AG09319 (cell line): ENCODE data around the gene PRTFDC1.

Source experiments
- DNase-seq: peaks from one replicate; pipeline ENCODE4 v3.0.0-alpha.2; 2010; ENCODE audit warnings: low read depth; ENCODE audit errors: extremely low read depth
- TF ChIP-seq, protein P1 (sequence below): IDR thresholded peaks from 2 replicates; pipeline ENCODE4 v1.5.1; 2011; ENCODE audit warnings: low read depth, mild to moderate bottlenecking, inconsistent platforms, low read length, moderate library complexity

Gene PRTFDC1

DNA sequence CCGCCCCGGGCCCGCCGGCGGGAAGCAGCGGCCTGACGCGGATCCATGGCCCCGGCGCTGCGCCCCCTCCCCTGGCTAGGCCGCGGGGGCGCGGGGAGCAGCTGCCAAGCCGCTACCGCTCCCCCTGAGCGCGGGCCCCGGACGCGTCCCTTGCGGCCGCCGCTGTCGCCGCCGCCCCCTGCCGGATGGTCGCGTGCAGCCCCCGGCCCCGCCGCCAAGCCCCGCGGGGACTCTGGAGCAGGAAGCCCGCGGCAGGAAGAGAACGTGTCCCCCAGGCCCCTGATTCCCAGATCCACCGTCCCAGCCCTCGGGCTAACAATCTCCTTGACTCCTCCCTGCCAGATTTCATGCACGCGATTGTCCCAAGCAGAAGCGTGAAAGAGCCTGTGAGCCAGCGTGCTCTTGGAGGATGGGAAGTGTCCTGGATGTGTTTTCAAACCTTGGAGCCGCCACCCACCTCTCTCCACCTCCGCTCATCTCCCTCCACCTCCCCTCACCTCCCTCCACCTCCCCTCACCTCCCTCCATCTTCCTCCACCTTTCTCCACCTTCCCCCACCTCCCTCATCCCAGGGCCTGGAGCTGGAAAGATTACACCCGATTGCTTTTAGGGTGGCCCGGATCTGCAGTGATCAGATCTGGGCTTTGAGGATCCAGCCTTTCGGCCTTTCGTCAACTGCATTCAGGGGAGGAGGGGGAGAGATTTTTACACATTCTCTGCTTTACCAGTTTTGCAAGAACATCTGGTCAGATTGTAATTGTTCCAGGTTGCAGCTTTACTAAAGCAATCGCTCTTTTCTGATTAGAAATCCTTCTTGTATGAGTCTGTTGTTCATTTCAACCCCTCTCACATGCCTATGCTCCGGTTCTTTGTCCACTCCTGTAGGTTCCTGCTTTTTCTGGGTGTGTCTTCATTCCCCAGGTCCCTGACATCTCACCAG is 570 bp upstream of the PRTFDC1 start:
- DNase-seq, result no peak

DNA sequence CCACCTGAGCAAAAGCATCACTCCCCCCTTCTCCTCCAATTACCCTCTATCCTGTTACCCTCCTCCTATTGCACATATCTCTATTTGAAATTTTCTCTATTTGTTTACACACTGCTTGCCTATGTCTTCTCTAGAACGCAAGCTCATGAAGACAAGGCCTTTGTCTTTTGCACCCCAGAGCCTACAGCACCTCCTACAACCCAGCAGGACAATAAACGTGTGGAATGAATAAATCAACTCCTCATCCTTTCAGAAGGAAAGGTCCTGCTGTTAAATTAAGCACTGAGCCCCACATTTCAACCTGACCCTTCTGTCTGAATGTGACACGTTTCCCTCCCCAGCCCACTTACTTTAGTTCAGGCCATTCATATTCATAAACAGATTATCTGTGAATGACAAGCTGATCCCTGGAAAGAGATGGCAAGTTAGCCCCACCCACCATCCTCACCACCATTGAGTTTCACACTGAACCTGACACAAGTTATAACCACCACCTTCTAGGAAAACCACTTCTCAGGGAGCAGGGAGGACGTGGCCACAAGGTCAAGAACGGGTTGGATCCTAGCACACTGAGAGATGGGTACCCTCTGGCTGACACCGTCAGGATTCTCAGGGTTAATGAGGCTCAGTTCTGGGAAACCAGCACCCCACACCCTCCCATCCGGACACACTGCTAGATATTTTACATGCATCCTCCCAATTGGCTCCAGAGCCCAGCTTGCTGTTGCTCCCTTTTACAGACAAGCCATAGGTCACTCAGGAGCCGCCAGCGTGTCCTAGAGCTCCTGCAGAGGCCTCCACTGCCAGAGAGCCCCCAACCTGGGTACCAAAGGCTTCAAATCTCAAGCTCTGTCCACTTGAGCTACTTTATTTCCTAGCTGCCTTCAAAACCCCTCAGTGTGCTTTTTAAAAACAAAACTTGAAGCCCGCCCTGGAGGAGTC is 934 bp downstream of the PRTFDC1 start:
- DNase-seq, result no peak
- TF ChIP-seq, protein P1, sequence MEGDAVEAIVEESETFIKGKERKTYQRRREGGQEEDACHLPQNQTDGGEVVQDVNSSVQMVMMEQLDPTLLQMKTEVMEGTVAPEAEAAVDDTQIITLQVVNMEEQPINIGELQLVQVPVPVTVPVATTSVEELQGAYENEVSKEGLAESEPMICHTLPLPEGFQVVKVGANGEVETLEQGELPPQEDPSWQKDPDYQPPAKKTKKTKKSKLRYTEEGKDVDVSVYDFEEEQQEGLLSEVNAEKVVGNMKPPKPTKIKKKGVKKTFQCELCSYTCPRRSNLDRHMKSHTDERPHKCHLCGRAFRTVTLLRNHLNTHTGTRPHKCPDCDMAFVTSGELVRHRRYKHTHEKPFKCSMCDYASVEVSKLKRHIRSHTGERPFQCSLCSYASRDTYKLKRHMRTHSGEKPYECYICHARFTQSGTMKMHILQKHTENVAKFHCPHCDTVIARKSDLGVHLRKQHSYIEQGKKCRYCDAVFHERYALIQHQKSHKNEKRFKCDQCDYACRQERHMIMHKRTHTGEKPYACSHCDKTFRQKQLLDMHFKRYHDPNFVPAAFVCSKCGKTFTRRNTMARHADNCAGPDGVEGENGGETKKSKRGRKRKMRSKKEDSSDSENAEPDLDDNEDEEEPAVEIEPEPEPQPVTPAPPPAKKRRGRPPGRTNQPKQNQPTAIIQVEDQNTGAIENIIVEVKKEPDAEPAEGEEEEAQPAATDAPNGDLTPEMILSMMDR, result no peak

More for the DNA sequence above, 570 bp upstream of the PRTFDC1 start:
- TF ChIP-seq, protein P1, result no peak; the same call in none of the 2 replicates

- TF ChIP-seq, protein P1, result no peak
- no peak for DNase-seq
Measured at GRCh38 chr10:24950439-24950838, 2.0 kb downstream of the PRTFDC1 start.

GRCh38 chr10:24949616-24950015 is 2.8 kb downstream of the PRTFDC1 start:
- TF ChIP-seq, protein P1, result no peak
- no peak for DNase-seq

- TF ChIP-seq, protein P1, result no peak
- DNase-seq, result no peak
Measured at GRCh38 chr10:24947304-24948097, 4.9 kb downstream of the PRTFDC1 start.

DNA sequence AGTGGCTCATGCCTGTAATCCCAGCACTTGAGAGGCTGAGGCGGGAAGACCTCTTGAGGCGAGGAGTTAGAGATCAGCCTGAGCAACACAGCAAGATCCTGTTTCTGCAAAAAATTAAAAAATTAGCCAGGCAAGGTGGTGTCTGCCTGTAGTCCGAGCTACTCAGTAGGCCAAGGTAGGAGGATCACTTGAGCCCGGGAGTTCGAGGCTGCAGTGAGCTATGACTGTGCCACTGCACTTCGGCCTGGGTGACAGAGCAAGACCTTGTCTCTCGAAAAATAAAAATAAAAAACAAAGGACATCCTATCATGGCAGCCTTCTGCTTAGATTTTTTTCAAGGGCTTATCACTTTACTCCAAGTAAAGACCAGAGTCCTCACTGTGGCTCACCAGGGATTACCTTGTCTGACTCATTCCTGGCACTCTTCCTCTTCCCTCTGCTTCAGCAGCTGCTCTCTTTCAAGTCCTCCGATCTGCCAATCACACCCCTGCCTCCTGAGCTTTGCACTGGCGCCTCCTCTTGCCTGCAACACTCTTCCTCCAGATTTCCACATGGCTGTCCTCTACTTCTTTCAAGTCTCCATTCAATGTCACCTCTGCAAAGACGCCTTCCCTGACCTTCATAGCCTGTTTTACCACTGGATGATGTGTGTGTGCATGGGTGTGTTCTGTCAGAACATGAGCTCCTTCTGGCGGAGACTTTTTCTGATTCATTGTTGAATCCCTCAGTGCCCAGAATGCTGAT is 7.7 kb downstream of the PRTFDC1 start:
- TF ChIP-seq, protein P1, result no peak
- DNase-seq, result no peak
